Measurements from ENCODE around the gene CALM1. TPM values are rescaled to one million over a fixed set of nuclear protein-coding genes. Genes with fewer than 3 reads are reported as not detected.
A peak's percentile ranks its signal among the peaks of the same experiment; 100 is the strongest.

Gene CALM1
- total RNA-seq, 2 donors from 2014 or later = 137 to 199 TPM

- Histone ChIP-seq H3K4me1 (peaks cover 26% of the 10 kb centered on the region), H3K4me3 (peak overlapping the region; percentile 84 to 100), H3K9me3 (no peaks in the 10 kb centered on the region), H3K27ac (peak overlapping the region; percentile 71 to 92 (median 88)), H3K36me3 (replicated peaks in 1 of 2; ENCODE audit: insufficient read depth in 1 of 2, low read depth in 2 of 2) (peaks cover 15% of the 10 kb centered on the region in 2 donors), H3K27me3 (no peaks in the 10 kb centered on the region)
- no peak for TF ChIP-seq POLR2A (IDR thresholded peaks at IDR 0.05)
- TF ChIP-seq CTCF (IDR thresholded peaks at IDR 0.05) = no peak
- intact Hi-C loops (cut with DNase I) = no loop called here
- WGBS, 2 donors = 0% methylated on average over 9 to 52 of the region's 89 CpGs
- ATAC-seq (peak; percentile 34), DNase-seq (peak; percentile 46 to 62 (median 52))
These were observed 841 bp downstream of the CALM1 start for GRCh38 chr14:90397425-90398314.

- intact Hi-C loops (cut with DNase I) = no loop called here
- H3K4me3 ChIP-seq = peak overlapping the region; percentile 84 to 100
- DNase-seq (peak; percentile 61 to 63 (median 62)), ATAC-seq (peak; percentile 11)
- H3K9me3 ChIP-seq = no peaks in the 10 kb centered on the region
- H3K27me3 ChIP-seq = no peaks in the 10 kb centered on the region
- peak overlapping the region; percentile 71 to 92 (median 88) for H3K27ac ChIP-seq
- H3K36me3 ChIP-seq (replicated peaks in 1 of 2; ENCODE audit: insufficient read depth in 1 of 2, low read depth in 2 of 2) = peaks cover 20 to 22% of the 10 kb centered on the region in 2 donors
- H3K4me1 ChIP-seq = peaks cover 26% of the 10 kb centered on the region
- WGBS, 2 donors = 1 to 2% methylated on average over 11 to 35 of the region's 35 CpGs
- TF ChIP-seq CTCF (IDR thresholded peaks at IDR 0.05) (no peak), POLR2A (IDR thresholded peaks at IDR 0.05) (peak; percentile 22 to 59 (median 52))
These were observed 1.5 kb downstream of the CALM1 start for GRCh38 chr14:90398315-90398839.

GRCh38 chr14:90398841-90399540, 2.2 kb downstream of the CALM1 start:
- peak overlapping the region; percentile 46 to 92 (median 88) for H3K27ac ChIP-seq
- H3K4me1 ChIP-seq = peaks cover 26% of the 10 kb centered on the region
- peaks cover 22 to 25% of the 10 kb centered on the region in 2 donors for H3K36me3 ChIP-seq (replicated peaks in 1 of 2; ENCODE audit: insufficient read depth in 1 of 2, low read depth in 2 of 2)
- no peaks in the 10 kb centered on the region for H3K9me3 ChIP-seq
- H3K27me3 ChIP-seq = no peaks in the 10 kb centered on the region
- 11 to 18% methylated on average over 8 of the region's 8 CpGs for WGBS, 2 donors
- TF ChIP-seq CTCF (IDR thresholded peaks at IDR 0.05) (no peak), POLR2A (IDR thresholded peaks at IDR 0.05) (no peak)
- H3K4me3 ChIP-seq = peak overlapping the region; percentile 84 to 100
- intact Hi-C loops (cut with DNase I) = no loop called here
- DNase-seq (no peak), ATAC-seq (no peak)

- peak; percentile 92 to 96 (median 94) for DNase-seq
- no peaks in the 10 kb centered on the region for H3K27me3 ChIP-seq
- no peak overlapping the region for H3K4me3 ChIP-seq
- ATAC-seq = peak; percentile 67
- 22 to 24% methylated on average over 14 of the region's 14 CpGs for WGBS, 2 donors
- H3K4me1 ChIP-seq = peaks cover 26% of the 10 kb centered on the region
- no peaks in the 10 kb centered on the region for H3K9me3 ChIP-seq
- H3K27ac ChIP-seq = peak overlapping the region in 3 of 4 donors; percentile 87 to 92 (median 89)
- peak in 1 of 3 donors; percentile 17 for TF ChIP-seq POLR2A (IDR thresholded peaks at IDR 0.05)
- TF ChIP-seq CTCF (IDR thresholded peaks at IDR 0.05) = peak; percentile 94 to 100 (median 100)
- peaks cover 25 to 30% of the 10 kb centered on the region in 2 donors for H3K36me3 ChIP-seq (replicated peaks in 1 of 2; ENCODE audit: insufficient read depth in 1 of 2, low read depth in 2 of 2)
- intact Hi-C loops (cut with DNase I) = no loop called here
These were observed 3.0 kb downstream of the CALM1 start for GRCh38 chr14:90399541-90400444.

Data from body of pancreas (tissue), 4 donors.